ENCODE data around the gene PANK2. TPM values are rescaled to one million over a fixed set of nuclear protein-coding genes. Genes with fewer than 3 reads are reported as not detected.

PANK2 gene
- total and polyA plus RNA-seq, 2 of the 8 experiments (the other 6 are each of a cell fraction or from before 2014, with no cell fraction given) = 17.1 to 57.5 TPM

- H3K9me3 ChIP-seq (ENCODE audit: insufficient read depth in 2 of 2, low read depth in 1 of 2, low read length in 1 of 2) = no peaks in the 10 kb centered on the region
- no peak overlapping the region for H2BK12ac ChIP-seq (ENCODE audit: low read depth, low read length)
- no peak overlapping the region for H2AK5ac ChIP-seq (ENCODE audit: low read depth, low read length)
- H2BK20ac ChIP-seq (ENCODE audit: low read length) = no peak overlapping the region
- H4K91ac ChIP-seq (replicated peaks; ENCODE audit: insufficient read length, low read length) = no peak overlapping the region
- no peak for DNase-seq (ENCODE audit: low read depth in 1 of 2, low spot score in 2 of 2)
- H3K18ac ChIP-seq (ENCODE audit: extremely low read depth, low read length) = no peak overlapping the region
- H3K4me1 ChIP-seq (replicated peaks in 1 of 4; ENCODE audit: control insufficient read depth in 3 of 4, insufficient read depth in 4 of 4, low read length in 3 of 4) = no peaks in the 10 kb centered on the region
- no peaks in the 10 kb centered on the region for H3K27me3 ChIP-seq (replicated peaks in 1 of 4; ENCODE audit: control insufficient read depth in 3 of 4, extremely low read depth in 1 of 4, insufficient read depth in 3 of 4, low read length in 3 of 4)
- H3K79me2 ChIP-seq (ENCODE audit: control insufficient read depth in 1 of 2, insufficient read depth in 2 of 2, low read length in 2 of 2) = no peaks in the 10 kb centered on the region
- no peak overlapping the region for H4K5ac ChIP-seq (ENCODE audit: insufficient read length, low read depth, low read length)
- H3K4me2 ChIP-seq (ENCODE audit: insufficient read depth in 1 of 2, low read depth in 2 of 2, low read length in 2 of 2) = no peak overlapping the region
- no peak overlapping the region for H3K9ac ChIP-seq (replicated peaks in 1 of 4; ENCODE audit: extremely low read depth in 1 of 4, low read depth in 3 of 4, low read length in 3 of 4)
- H2BK120ac ChIP-seq (replicated peaks; ENCODE audit: low read depth, low read length) = no peak overlapping the region
- ChIA-PET CTCF (ENCODE audit: partially characterized antibody) (interaction anchor here (1.6 to 7.0 kb wide), 3 partner anchors 12 to 204 kb away, joined by 4 to 55 read pairs (median 7); no protein-coding TSS in a partner anchor), POLR2A (ENCODE audit: partially characterized antibody) (interaction anchor here (1.1 to 5.6 kb wide), 3 partner anchors 10 to 23 kb away, joined by 4 to 34 read pairs (median 9); no protein-coding TSS in a partner anchor)
- FAIRE-seq = no peak
- H3K23me2 ChIP-seq (ENCODE audit: low read depth, low read length) = no peaks in the 10 kb centered on the region
- no peak overlapping the region for H3K27ac ChIP-seq (ENCODE audit: low read depth, low read length)
- no peaks in the 10 kb centered on the region for H3K79me1 ChIP-seq (ENCODE audit: low read depth, low read length)
- no peak overlapping the region for H3K56ac ChIP-seq (replicated peaks; ENCODE audit: insufficient read length, low read depth, low read length)
- H2BK15ac ChIP-seq (ENCODE audit: low read length) = no peak overlapping the region
- H3K14ac ChIP-seq (ENCODE audit: insufficient read length) = no peak overlapping the region
- H2AFZ ChIP-seq (ENCODE audit: low read length) = no peak overlapping the region
- H3K36me3 ChIP-seq (ENCODE audit: control insufficient read depth in 2 of 4, insufficient read depth in 4 of 4, low read length in 3 of 4) = peaks cover 3 to 28% (median 22%) of the 10 kb centered on the region in 4 experiments; a peak in 6 of 8 replicates
- H3K4ac ChIP-seq (replicated peaks; ENCODE audit: insufficient read length, low read depth, low read length) = no peak overlapping the region
- no peak overlapping the region for H3K4me3 ChIP-seq (ENCODE audit: extremely low read depth in 1 of 4, insufficient read depth in 2 of 4, low read depth in 3 of 4, low read length in 4 of 4)
- 79% methylated on average over 2 of the region's 2 CpGs; no CpG with 5 or more reads in 1 of the 2 experiments for WGBS, 2 experiments (ENCODE audit: extremely low coverage in 1 of 2, insufficient coverage in 1 of 2, insufficient read length in 1 of 2, insufficient replicate concordance in 2 of 2, low coverage in 1 of 2, low lambda C conversion rate in 2 of 2, missing lambda C conversion rate in 1 of 2)
- peaks cover 0 to 13% of the 10 kb centered on the region in 2 experiments for H4K20me1 ChIP-seq (replicated peaks in 1 of 2; ENCODE audit: control insufficient read depth in 1 of 2, insufficient read depth in 2 of 2, low read length in 2 of 2)
- H2BK5ac ChIP-seq (ENCODE audit: low read depth, low read length) = no peak overlapping the region
- H3K23ac ChIP-seq (ENCODE audit: insufficient read length) = no peak overlapping the region
- H4K8ac ChIP-seq (ENCODE audit: extremely low read depth, insufficient read depth, low read length) = no peak overlapping the region; the same call in 1 of the 2 replicates
- TF ChIP-seq JUN (IDR thresholded peaks at IDR 0.05; ENCODE audit: low read depth, low read length) (no peak), JUND (IDR thresholded peaks at IDR 0.05; ENCODE audit: low read length) (no peak), FOSL1 (IDR thresholded peaks at IDR 0.05; ENCODE audit: insufficient read depth, low read depth, low read length) (no peak), CHD1 (IDR thresholded peaks at IDR 0.05; ENCODE audit: low read depth, low read length) (no peak)
Observed at GRCh38 chr20:3867802-3868201, 21.4 kb upstream of the PANK2 start.
